ENCODE results near the gene FMR1.

The FMR1 gene

GRCh38 chrX:147917700-147918695 lies 6.3 kb downstream of the FMR1 start:
- DNase-seq = no peak

- no peak for DNase-seq
Observed at GRCh38 chrX:147920161-147920666, 8.5 kb downstream of the FMR1 start.

- DNase-seq = no peak
Observed at GRCh38 chrX:147923605-147924004, 11.9 kb downstream of the FMR1 start.

GRCh38 chrX:147927256-147927655 lies 15.5 kb downstream of the FMR1 start:
- no peak for DNase-seq

- DNase-seq = no peak
Observed at GRCh38 chrX:147933815-147934214, 22.1 kb downstream of the FMR1 start.

GRCh38 chrX:147935156-147935758 lies 23.5 kb downstream of the FMR1 start:
- no peak for DNase-seq

- DNase-seq = no peak
Observed at GRCh38 chrX:147945286-147945685, 33.6 kb downstream of the FMR1 start.

GRCh38 chrX:147948531-147948930 lies 36.8 kb downstream of the FMR1 start:
- DNase-seq = no peak

- no peak for DNase-seq
Observed at GRCh38 chrX:147950352-147950751, 38.6 kb downstream of the FMR1 start.

- DNase-seq = no peak
Observed at GRCh38 chrX:147953976-147954375, 42.3 kb downstream of the FMR1 start.

- no peak for DNase-seq
Observed at GRCh38 chrX:147957291-147957690, 45.6 kb downstream of the FMR1 start.

GRCh38 chrX:147958291-147958690 lies 46.6 kb downstream of the FMR1 start:
- no peak for DNase-seq

- no peak for DNase-seq
Observed at GRCh38 chrX:147960722-147961121, 49.0 kb downstream of the FMR1 start.

- DNase-seq = no peak
Observed at GRCh38 chrX:147962476-147962875, 50.8 kb downstream of the FMR1 start.

- DNase-seq = no peak
Observed at GRCh38 chrX:147978931-147979330, 67.2 kb downstream of the FMR1 start.

GRCh38 chrX:147981038-147981752 lies 69.5 kb downstream of the FMR1 start, which contains the start of gene FMR1NB:
FMR1NB (plus strand) TSS chrX:147981337; CDS start chrX:147981403, 66 bp downstream.
- no peak for DNase-seq
